DND-41 (cell line): ENCODE data around the gene DDX20.

Source experiments
- ATAC-seq: fragments of 200-7000 bp; cut with Tn5 transposase; 3 replicates; pipeline ENCODE4 v1.9.1; 2021; ENCODE audit warnings: low read depth; ENCODE audit not compliant: insufficient read depth
- DNase-seq: peaks from one replicate; pipeline ENCODE4 v3.0.0-alpha.2; 2020
- H2AFZ ChIP-seq: 2 replicates; pipeline ENCODE4 v1.6.0; 2012; ENCODE audit warnings: low read depth, low read length
- H3K27ac ChIP-seq: 2 replicates; pipeline ENCODE4 v1.5.1; 2012; ENCODE audit warnings: low read length, inconsistent platforms
- H3K27me3 ChIP-seq: fragments of 200-600 bp; sonication (generic); 2 replicates; pipeline ENCODE4 v1.6.0; 2012; ENCODE audit warnings: low read length, mild to moderate bottlenecking, inconsistent platforms; ENCODE audit not compliant: insufficient read depth, poor library complexity
- H3K36me3 ChIP-seq: 2 replicates; pipeline ENCODE4 v1.5.1; 2012; ENCODE audit warnings: low read length, inconsistent platforms; ENCODE audit not compliant: insufficient read depth
- H3K4me1 ChIP-seq: 2 replicates; pipeline ENCODE4 v1.5.1; 2012; ENCODE audit warnings: mild to moderate bottlenecking, low read length; ENCODE audit not compliant: insufficient read depth
- H3K4me2 ChIP-seq: 2 replicates; pipeline ENCODE4 v1.6.0; 2012; ENCODE audit warnings: mild to moderate bottlenecking, moderate library complexity, low read length, inconsistent platforms; ENCODE audit not compliant: insufficient read depth
- H3K4me3 ChIP-seq, 2 experiments: fragments of 200-600 bp in 1 of 2; shearing (Covaris generic) in 1 of 2; 2 replicates each; pipeline ENCODE4 v1.5.1; 2012 to 2016; ENCODE audit warnings: inconsistent platforms in 2 of 2, low read length in 2 of 2, mild to moderate bottlenecking in 2 of 2, low read depth in 1 of 2, moderate library complexity in 1 of 2
- H3K79me2 ChIP-seq: 2 replicates; pipeline ENCODE4 v1.6.0; 2012; ENCODE audit warnings: low read length, inconsistent platforms; ENCODE audit not compliant: insufficient read depth
- H3K9ac ChIP-seq: 2 replicates; pipeline ENCODE4 v1.6.0; 2012; ENCODE audit warnings: low read depth, mild to moderate bottlenecking, inconsistent platforms, low read length, moderate library complexity
- H3K9me3 ChIP-seq: 2 replicates; pipeline ENCODE4 v1.5.1; 2012; ENCODE audit warnings: low read length, moderate library complexity, mild to moderate bottlenecking, inconsistent platforms; ENCODE audit not compliant: insufficient read depth, severe bottlenecking
- H4K20me1 ChIP-seq: 2 replicates; pipeline ENCODE4 v1.6.0; 2012; ENCODE audit warnings: low read length; ENCODE audit not compliant: insufficient read depth
- CTCF ChIP-seq: IDR thresholded peaks from 2 replicates; pipeline ENCODE4 v1.5.1; 2012; ENCODE audit warnings: borderline replicate concordance, low read length, moderate library complexity, mild to moderate bottlenecking; ENCODE audit not compliant: poor library complexity, severe bottlenecking; ENCODE audit errors: extremely low read depth
- EZH2 ChIP-seq: IDR thresholded peaks from 3 replicates; pipeline ENCODE4 v1.6.1; 2012; ENCODE audit warnings: borderline replicate concordance, low read depth, mild to moderate bottlenecking, moderate library complexity, low read length, inconsistent platforms; ENCODE audit not compliant: severe bottlenecking

Gene DDX20

GRCh38 chr1:111805251-111805650, 49.5 kb downstream of the DDX20 start:
- no peak overlapping the region for H3K4me3 ChIP-seq
- no peak overlapping the region for H3K9ac ChIP-seq
- TF ChIP-seq EZH2 (no peak), CTCF (no peak)
- H3K27me3 ChIP-seq: peaks cover 28% of the 10 kb centered on the region
- H3K36me3 ChIP-seq: no peaks in the 10 kb centered on the region
- ATAC-seq (no peak), DNase-seq (no peak)
- H2AFZ ChIP-seq: no peak overlapping the region
- no peak overlapping the region for H3K4me2 ChIP-seq
- no peaks in the 10 kb centered on the region for H3K79me2 ChIP-seq
- H3K27ac ChIP-seq: no peak overlapping the region
- H3K4me1 ChIP-seq: no peaks in the 10 kb centered on the region
- no peaks in the 10 kb centered on the region for H3K9me3 ChIP-seq
- no peaks in the 10 kb centered on the region for H4K20me1 ChIP-seq

- no peak for ATAC-seq
- TF ChIP-seq CTCF (no peak), EZH2 (no peak)
These were observed 56.2 kb downstream of the DDX20 start for GRCh38 chr1:111811891-111812290.

GRCh38 chr1:111812306-111812705, 56.6 kb downstream of the DDX20 start:
- no peak for ATAC-seq
- H2AFZ ChIP-seq: no peak overlapping the region
- H3K79me2 ChIP-seq: no peaks in the 10 kb centered on the region
- H3K4me2 ChIP-seq: no peak overlapping the region
- H3K27me3 ChIP-seq: peaks cover 25% of the 10 kb centered on the region
- H3K36me3 ChIP-seq: no peaks in the 10 kb centered on the region
- no peak overlapping the region for H3K27ac ChIP-seq
- H4K20me1 ChIP-seq: no peaks in the 10 kb centered on the region
- H3K4me1 ChIP-seq: no peaks in the 10 kb centered on the region
- no peak overlapping the region for H3K9ac ChIP-seq
- TF ChIP-seq EZH2: no peak
- TF ChIP-seq CTCF: no peak
- H3K4me3 ChIP-seq: no peak overlapping the region
- DNase-seq: no peak
- H3K9me3 ChIP-seq: no peaks in the 10 kb centered on the region

More at GRCh38 chr1:111811891-111812290, 56.2 kb downstream of the DDX20 start:
- Histone ChIP-seq H3K4me2 (no peak overlapping the region), H3K36me3 (no peaks in the 10 kb centered on the region), H3K4me3 (no peak overlapping the region), H3K4me1 (no peaks in the 10 kb centered on the region), H2AFZ (no peak overlapping the region), H3K27me3 (peaks cover 25% of the 10 kb centered on the region), H3K27ac (no peak overlapping the region), H4K20me1 (no peaks in the 10 kb centered on the region), H3K79me2 (no peaks in the 10 kb centered on the region), H3K9ac (no peak overlapping the region), H3K9me3 (no peaks in the 10 kb centered on the region)
- DNase-seq: no peak
